ENCODE data around the gene OR6N2.

Gene OR6N2

DNA sequence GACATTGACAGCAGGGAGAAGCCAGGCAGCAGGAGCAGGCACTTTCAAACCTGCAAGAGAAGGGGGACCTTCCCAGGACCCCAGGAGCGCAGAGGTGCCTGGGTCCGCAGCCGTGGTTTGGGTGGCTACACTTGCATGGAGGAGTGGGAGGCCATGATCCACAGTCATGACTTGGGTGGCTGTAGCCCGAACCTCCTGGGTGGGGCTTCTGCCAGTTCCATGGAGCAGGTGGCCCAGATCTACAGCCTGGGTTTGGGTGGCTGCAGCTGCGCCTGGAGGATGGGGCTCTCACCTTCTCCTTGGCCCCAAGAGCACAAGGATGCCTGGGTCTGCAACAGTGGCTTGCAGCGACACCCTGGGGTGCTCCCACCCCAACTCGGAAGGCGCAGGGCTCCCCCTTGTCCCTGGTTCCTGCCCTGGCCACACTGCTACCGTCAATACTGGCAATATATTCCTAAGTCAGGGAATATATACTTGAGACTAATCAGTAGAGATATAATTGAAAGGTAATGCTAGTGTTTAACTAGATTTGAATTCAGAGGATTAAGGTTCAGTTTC is 28.8 kb downstream of the OR6N2 start:
- DNase-seq = no peak

DNA sequence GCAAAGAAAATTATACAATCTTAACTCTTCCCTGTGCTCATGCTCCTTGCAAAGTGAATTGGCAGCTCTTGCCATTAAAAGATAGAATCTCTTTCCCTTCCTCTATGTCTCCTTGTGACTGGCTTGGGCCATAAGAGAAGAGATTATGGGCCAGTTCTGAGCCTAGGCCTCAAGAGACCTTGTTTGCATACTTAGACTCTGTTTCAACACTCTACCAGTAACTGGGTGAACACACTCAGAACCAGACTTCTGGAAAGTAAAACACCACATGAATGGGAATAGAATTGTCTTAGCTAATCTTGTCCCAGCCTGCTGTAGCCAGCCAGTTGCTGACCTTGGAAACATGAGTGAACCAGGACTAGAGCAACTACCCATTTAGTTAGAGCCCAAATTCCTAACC is 45.2 kb downstream of the OR6N2 start:
- DNase-seq = no peak

DNA sequence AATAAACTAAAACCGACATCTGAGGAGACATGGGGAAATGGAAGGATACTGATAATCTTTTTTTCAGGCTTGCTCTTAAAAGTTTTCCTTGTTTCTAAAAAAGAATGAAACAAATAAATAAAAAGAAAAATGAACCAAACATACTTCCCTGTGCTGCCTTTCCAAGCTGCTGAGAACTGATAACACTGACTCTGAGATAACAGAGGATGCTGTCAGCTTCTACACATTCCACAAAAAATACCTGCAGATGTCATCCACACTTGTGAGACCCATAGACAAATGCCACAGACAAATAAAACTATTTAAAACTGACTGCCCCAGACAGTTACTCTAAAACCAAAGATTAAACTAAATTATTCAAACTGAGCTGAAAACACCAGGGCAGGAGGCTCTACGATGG is 48.5 kb downstream of the OR6N2 start:
- no peak for DNase-seq

DNA sequence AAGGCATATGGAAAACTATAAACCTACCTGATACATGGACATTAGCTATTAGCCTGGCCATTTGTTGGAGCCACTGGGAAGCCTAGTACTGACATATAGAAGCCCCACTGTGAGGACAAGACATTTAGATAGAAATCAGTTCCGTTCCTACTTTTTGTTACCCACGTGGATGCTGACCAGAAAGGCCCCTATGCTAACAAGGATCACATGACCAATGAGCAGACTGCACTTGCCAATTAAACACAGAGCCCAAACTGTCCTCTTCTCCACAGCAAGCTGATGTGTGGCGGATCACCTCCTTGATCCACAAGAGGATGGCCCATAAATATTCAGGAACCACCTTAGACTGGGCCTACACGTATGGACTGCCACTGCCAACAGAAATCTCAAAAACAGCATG is 49.3 kb downstream of the OR6N2 start:
- DNase-seq = no peak

DNA sequence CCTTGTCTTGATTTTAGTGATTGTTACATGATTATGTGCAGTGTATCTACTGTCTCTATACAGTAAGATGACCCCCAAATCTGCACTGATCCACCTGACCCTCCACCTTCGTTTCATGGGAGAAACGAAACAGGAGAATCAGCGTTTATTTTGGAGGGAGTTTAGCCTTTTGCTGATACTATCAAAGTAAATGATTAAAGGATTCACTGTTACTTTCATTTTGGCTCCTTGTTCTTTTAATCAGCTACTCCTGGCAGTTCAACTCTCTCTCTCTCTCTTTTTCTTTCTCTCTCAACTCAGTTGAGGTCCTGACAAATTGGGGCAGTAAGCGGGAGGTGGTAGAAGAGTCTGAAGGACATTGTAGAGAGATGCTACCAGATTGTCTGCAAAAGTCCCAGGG is 50.6 kb downstream of the OR6N2 start:
- DNase-seq = no peak

DNA sequence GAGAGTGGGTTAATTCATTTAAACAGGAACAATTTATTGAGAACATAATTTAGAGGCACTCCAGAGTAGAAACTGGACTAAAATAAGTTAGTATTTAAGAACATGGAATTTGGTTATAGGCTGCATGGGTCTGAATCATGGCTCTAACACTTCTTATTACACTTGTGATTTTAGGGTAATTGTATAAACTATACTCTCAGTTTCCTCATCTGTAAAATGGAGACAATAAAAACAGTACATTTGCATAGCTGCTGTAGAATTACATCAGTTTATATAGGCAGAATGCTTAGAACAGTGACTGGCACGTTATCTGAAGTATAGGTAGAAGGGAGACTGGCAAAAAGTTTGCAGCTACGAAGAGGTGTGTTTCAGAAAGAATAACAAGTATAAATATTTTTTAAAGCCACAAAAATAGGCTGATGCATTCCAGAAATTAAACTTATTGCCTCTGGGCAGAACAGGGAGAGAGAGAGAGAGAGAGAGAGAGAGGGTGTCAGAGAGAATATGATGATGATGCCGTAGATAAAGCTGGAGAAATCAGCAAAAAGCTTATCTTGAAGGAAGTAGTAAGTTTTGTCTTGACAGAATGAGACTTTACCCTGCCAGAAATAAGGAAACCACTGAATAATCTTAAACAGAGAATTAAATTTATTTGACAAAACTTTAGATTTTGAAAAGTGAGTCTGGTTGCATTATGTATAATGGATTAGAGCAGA is 52.3 kb downstream of the OR6N2 start:
- DNase-seq = no peak

DNA sequence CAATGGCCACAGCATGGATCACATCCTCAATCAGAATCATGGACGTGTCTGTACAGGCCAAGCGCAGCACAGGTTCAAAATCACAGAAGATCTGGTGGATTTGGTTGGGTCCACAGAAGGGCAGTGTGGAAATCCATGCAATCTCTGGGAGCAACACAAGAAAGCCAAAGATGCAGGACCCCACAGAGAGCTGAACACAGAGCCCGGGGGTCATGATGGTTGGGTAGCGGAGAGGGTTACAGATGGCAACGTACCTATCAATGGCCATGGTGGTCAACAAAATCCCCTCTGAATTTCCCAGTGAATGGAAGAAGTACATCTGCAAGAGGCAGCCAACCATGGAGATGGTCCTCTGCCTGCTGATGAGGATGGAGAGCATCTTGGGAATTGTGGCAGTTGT is 56.6 kb downstream of the OR6N2 start:
- DNase-seq = no peak
